NK-92 (cell line): Measurements from ENCODE around the gene CDC5L.

Experiments used
- DNase-seq: peaks from one replicate; lab custom pipeline; 2025; ENCODE audit not compliant: unreplicated experiment; lab: John Stamatoyannopoulos, UW

Gene CDC5L

DNA sequence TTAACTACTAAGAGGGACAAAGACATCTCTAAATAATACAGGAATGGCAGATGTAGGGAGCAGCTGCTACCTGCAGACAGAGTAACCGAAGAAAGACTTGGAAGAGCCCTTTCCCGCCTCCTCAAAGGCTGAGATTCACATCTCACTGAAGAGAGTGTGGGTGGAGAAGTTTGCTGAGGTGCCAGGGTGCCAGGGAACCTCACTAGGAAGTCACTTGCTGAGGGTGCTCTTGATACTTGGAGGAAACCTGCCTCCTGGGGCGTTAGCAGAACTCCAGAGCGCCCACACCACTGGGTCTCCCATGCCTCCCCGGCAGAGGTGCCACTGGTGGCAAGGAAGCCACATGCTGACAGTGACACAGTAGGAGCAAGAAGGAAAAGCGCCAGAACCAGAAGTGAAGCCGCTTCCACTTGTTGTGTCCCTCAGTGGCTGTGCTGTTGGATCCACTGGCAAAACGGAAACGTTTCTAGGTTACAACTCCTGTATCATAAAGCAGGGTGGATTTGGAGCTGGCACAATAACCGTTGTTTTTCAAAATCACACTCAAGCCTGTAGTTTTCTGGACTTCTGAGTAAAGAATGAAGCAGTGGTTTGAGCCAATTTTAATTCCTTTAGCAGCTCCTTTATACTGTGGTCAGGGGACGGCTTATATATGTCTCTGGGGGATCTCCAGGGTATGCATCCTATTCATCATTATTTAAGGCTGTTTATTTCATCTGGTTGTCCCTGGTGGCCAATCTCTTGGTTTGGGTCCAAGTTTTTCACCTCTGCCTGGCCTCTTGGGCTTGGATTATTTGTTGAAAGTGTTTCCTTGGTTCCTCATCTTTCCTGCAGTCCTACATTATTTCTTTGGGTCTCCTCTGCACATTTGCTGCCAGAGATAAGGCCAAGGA, 64.5 kb downstream of the CDC5L start:
- DNase-seq = no peak

DNA sequence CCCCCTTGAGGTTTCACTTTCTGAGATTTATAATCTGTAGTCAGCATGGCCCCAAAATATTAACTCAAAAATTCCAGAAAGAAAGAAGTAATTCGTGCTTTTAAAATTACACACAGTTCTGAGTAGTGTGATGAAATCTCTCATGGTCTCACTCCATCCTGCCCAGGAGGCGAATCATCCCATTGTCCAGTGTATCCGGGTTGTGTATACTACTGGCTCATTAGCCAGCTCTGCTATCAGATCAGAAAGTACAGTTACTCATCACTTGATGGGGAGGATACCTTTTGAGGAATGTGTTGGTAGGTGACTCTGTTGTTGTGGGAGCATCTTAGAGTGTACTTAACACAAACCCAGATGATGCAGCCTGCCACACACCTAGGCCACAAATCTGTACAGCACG, 65.2 kb downstream of the CDC5L start:
- no peak for DNase-seq

DNA sequence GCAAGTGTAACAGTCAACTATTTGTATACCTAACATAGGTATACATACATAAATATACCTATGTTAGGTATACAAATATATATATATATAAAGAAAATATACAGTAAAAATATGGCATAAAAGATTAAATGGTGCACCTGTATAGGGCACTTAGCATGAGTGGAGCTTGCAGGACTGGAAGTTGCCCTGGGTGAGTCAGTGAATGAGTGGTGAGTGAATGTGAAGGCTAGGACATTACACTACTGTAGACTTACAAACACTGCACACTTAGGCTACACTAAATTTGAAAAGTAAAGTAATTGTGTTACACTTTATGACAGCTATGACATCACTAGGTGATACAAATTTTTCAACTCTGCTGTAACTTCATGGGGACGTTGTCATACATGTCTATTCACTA, 65.6 kb downstream of the CDC5L start:
- no peak for DNase-seq

DNA sequence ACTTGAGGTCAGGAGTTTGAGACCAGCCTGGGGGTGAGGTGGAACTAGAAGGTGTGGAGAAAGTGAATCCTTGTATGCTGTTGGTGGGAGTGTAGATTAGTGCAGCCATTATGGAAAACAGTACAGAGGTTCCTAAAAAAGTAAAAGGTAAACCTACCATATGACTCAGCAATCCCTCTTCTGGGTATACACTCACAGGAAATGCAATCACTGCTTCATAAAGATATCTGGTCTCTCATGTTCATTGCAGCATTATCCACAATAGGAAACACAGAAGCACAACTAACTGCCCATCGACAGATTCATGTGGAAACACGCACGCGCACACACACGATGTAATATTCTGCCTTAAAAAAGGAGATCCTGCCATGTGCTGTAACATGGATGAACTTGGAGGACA, 66.7 kb downstream of the CDC5L start:
- no peak for DNase-seq

DNA sequence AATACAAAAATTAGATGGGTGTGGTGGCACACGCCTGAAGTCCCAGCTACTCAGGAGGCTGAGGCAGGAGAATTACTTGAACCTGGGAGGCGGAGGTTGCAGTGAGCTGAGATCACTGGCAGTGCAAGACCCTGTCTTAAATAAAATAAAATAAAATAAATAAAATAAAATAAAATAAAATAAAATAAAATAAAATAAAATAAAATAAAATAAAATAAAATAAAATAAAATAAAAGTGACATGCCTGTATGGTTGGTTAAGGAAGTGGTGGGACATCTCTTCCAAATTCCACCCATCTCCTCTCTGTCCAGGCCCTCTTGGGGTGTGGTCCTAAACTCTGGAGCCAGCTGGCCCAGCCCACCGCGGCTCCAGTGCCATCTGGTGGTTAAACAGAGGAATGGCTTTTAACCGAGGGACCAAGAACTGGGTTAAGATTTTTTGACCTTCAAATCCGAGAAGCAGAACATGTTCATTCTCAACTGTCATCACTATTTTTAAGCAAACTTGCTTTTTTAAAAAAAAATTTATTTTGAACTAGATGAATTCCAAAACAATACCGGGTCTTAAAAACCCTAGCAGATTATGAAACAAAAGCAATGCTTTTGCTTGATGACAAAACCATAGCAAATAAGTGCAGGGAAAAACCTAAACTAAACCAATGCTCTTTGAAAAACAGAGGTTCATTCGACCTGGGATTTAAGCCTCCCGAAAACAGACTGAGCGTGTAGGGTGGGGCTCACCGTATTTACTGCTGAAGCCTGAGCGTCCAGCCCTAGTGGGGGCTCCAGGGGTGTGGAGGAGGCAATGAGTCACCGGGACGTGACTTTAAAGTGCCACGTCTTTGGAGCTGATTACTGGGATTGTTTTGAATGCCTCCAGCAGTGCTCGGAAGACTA, 68.8 kb downstream of the CDC5L start:
- no peak for DNase-seq

DNA sequence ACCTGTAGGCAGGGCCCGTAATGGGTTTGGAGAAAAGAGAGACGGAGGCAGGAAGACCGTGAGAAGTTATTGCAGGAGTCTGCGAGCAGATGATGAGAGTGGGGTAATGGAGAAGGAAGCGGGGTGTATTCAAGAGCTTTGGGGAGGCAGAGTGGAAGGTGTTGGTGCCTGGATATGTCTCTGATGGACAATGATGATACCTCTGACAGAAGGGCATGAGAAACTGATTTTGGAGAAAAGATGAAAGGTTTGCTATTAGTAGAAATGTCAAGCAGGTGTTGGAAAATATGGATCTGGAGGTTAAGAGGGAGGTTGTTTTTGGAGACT, 69.4 kb downstream of the CDC5L start:
- DNase-seq = no peak

DNA sequence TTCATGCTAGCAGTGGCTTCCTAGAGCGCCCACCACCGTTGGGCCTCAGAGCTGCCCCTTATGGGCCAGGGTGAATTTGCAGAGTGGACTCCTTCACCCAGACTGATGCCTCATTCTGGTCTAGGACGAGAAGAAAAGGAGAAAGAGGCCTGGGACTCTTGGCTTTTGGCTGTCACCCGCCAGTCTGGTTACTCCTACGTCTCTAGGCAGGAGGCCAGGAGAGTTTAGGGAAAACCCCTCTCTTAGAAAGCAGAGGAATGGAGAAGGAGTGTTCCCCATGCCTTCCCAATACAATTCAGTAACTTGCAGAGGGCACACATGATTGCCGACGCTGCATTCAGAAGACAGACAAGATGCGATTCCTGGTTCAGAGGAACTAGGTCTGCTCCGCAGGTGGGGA, 70.1 kb downstream of the CDC5L start:
- DNase-seq = no peak

DNA sequence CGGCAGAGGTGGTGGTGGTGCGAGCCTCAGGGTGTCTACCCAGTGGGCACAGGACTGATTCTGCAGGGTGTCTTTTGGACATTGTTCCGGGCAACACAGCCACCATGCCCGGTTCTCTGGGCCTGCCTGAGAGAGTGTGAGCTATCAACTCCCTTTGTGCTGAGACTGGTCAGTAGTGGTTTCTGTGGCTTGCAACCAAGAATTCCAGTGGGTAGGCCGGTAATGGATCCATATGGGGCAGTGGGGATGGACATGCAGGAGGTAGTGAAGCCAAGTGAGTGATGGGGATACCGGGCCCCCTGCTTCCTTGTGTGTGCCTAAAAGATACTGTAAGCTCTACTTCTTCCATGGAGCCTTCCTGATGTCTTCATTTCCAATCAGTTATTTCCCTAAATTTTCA, 71.0 kb downstream of the CDC5L start:
- no peak for DNase-seq

DNA sequence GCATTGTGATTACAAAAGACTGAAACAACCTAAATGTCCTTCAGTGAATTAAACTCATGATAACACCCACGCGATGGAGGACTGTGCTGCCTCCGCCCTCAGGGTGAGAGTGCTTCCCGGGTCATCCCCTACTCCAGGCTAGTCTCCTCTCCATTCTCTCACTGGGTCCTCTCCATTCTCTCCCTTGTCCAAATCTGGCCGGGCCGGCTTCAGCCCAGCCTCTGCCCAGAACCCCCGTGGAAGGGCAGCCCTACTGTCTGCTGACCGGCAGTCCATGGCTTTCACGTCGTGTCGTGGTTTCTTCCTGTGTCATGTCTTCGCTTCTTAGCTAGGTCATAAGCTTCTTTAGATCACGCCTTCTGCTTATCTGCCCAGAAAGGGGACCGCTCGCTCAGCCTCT, 74.8 kb downstream of the CDC5L start:
- no peak for DNase-seq

DNA sequence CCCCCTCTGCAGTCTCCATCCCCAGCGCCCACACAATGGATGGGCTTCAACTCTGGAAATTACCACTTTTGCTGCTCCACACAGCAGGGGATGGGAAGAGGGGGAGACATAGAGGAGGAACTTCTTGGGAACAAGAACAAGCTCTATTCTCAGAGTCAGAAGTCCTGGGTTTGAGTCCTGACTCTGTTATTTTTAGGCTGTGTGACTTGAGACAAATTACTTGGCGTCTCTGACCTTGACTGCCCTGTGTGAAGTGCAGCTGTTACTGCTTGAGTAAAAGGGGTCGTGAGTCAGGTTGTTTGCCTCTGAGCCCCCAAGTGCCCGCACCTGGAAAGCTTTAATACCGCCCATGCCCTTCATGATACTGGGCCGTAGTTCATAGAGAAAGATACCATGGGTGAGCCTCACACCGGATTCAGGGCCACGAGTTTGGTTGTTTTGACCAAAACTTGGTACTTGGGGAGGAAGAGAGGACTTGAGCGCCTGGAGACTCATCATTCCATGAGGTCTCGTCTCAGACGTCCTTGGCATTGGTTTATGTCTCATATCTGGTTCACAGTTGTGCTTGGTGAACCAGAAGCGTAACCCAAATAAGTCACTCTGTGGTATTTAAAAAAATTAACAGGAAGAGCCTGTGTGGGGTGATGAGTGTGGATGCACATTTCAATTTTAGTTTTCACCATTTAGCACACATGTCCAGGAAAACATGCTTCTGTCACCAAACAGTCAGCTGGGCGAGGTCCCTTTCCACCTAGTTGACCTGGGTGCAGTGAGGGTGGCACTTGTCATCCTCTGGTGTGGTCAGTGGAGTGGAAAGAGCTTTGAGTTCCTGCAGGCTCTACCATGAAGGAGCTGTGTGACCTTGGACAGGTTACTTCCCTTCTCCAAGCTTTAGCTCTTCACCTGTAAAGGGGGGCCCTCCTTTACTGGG, 75.6 kb downstream of the CDC5L start:
- DNase-seq = no peak

DNA sequence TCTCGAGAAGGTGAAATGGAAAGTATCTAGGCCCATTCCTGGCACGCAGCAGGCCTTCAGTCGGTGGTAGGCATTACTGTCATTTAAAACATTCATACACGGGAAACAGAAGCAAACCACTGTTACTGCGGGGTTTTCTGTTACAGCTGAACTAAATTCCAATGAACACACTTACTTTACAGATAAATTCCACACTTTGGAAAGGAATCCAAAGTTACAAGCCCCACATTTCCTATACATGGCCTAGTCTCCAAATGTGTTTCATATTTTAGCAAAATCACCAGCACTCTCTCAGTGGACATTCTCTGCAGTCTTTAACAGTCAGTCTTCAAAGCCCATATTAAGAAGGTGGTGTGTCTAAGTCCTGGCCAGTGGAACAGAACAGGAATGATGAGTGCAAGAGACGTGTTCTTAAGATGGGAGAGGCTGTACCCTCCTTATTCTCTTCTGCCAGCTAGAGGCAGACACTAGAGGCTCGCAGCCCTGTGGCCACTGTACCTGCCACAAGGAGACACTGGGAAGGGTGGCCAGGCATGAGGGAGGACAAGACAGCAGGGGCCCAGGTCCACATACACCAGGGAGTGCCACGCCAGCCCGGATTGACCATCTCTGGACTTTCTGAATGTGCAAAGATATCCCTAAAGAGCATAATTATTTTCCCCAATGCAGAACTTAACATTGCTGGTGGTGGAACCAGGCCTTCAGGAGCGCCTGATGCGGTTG, 76.4 kb downstream of the CDC5L start:
- no peak for DNase-seq

DNA sequence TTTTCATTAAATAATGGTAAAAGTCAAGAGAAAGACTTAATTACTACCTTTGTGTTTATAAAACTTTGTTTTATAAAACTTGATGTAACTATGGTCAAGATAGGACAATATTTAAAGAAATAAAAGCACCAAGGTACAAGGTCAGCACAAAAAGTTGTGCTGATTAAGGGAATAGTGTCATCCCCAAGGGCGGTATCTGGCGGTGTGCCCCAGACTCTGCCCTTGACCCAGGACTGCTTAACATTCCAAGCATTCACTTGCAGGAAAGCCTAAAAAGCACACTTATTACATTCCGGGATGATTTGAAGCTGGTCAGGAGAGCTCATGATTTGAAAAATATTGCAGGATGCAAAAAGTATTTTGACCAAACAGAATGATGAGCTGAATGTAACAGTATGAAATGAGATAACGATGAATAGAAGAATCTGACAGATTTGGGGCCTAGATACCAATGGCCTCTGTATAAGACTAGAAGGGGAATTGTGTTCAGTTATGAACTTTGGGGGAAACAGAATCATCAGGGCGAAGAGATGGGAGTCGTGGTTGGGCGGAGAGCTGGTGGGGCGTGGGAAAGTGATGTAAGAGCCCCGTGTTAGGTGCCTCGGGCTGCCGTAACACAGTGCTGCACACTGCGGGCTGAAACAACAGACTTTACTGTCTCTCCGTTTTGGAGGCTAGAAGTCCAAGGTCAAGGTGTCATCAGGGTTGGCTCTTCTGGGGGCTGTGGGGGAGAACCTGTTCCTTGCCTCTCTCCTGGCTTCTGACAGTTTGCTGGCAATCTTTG, 77.2 kb downstream of the CDC5L start:
- no peak for DNase-seq

DNA sequence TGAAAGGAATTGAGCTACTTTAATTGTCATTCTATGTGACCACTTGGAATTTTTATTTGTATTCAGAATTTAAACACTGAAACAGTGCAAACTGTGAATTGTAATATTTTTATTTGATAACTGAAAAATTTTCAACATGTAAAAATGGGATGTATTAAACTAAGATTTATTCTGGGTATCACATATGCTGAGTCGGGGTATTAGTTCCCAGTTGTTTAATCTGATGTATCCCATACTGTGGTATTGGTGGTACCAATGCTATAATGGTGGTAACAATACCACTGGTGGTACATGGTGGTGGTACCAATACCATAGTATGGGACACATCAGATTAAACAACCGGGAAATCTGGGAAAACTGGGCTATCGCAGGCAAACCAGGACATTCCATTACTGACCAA, 79.4 kb downstream of the CDC5L start:
- DNase-seq = no peak

DNA sequence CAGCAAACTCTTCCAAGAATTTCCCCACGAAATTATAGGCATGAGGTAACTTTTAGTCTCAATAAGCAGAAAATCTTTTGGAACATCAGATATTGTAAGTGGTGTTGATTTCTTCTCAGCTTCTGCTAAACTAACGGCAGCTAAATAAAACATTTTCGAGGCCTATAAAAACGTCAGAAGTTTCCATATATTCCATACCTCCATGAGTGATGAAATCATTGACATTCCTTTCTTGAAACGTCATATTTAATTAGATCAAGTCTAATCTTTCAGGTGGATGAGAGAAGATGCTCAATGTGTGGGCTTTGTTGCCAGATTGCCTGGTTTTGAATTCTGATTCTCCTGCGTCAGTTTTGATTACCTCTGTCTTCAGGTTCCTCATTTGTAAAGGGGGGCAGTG, 81.3 kb downstream of the CDC5L start:
- no peak for DNase-seq

DNA sequence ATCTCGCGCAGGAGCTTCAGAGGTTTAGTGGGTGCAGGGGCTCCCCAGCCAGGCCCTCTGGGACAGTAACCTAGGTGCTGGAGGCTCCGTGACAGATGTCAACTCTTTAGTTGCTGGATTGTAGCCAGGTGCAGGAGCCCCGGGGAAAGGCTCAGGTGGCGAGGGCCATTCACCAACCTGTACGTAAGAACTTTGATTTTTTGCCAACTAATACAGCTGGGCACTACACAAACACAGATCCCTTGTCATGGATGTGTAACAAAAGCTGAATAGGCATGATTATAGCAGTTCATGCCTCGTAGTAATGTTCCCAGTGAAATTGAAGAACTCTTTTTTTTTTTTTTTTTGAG, 82.6 kb downstream of the CDC5L start:
- no peak for DNase-seq

DNA sequence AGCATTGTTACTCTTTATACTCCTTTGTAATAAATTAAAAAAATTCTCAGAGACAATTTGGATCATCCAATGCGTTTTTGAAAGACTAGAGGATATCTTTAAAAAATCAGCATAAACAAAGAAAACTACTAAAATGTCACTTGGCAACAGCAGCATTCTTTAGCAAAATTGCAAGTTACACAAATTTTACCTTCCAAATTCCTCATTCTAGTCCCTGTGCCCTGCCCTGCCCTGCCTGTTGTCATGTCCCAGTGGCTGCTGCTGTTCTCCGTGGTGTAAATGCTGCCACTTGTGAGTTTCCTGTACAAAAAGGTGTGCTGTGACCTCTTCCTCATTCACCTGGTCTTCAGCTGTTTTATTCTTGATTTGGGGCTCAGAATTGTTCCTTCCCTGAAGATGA, 83.2 kb downstream of the CDC5L start:
- no peak for DNase-seq

DNA sequence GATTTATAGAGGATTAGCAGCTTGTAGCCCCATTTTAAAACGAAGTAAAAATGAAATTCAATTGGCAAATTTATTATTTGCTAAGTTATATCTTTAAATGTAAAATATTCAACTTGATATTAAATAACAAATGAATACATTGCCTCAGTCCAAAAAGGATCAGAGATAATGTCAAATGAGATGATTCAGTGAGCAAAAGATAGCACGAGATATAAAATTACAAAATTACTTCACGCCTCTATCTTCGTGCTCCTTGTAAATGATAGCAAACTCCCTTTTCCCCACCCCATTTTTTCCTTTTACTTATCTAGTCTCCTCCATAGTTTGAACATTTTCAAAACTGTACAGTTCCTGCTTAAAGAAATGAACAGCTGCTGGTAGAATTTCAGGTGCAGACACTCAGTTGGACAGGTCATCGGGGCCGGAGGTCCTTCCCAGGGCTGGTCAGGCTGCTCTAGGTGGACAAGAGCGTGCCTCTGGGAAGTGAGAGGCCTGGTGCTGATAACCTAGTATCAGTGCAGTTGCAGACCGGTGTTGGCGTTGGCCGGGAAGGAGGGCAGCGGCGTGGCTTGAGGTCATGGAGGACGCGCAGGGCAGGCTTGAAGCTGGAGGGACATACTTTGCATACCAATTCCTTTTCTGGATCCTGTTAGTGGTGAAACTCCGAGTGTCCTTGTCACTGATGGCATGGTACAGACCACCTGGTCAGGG, 83.9 kb downstream of the CDC5L start:
- no peak for DNase-seq

DNA sequence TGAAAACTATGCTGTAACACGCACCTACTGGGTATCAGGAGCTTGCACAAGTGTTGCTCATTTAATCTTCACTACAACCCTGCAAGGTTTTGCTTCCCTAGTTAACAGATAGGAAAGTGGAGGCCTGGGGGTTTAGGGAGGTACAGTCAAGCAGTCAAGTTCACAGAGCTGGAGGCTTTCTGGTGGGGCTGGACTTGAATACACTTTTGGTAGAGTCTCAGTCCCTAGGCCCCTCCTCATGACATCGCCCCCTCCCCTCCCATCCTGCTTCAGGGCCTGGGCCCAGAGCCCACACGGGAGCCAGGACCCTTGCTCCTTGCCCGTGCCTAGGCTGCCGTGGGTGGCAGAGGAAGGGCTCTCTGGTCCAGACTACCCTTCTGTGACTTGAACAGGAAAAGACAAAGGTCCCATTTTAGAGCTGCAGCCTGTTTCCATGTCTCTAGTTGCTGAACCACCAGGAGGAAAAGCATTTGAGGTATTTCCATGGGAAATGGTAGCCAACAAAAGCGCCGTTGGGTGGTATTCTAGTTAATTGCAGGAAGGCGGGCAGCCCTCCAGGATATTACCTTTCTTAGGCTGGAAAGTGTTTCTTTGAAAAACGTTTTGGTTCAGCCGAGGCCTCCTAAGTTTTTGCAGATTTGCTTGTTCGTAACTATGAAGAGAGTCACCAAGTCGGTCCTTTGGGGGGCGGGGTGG, 84.9 kb downstream of the CDC5L start:
- DNase-seq = no peak
